Measurements from ENCODE around the gene LDHB.

LDHB gene

DNA sequence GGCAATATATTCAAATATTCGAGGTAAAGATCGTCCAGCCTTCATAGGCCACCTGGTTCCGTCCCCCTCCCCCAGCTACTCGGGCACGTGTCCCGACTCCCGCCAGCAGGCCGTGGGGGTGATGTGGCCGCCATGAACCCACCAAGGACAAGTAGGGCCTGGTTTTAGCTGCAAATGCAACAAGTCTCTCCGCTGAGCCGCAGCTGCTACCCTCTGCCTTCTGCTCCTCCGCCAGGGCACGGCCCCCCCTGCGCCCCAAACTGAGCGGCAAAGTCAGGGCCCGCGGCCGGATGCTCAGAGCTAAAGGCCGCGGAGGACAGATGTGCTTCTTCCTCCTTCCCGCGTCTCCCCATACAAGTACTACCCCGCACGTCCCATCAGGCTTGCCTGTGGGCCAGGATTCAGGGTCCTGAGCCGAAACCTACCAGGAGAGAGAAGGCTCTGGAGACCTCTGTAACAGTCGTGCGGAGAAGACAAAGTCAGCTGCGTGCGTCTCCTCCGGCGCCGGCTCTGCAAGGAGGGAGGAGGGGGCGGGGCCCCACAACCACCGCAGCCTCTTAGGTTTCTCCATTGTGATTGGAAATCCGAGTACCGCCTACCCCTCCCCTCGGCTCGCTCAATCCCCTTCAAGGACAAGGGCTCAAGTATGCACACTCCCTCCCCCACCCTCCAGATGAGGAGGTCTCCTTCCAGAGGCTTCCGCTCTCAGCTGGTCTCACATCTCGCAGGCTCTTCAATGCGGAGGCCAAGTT lies at the start of gene LDHB:
LDHB (minus strand) TSS at position 517 of the 752 bp plus-strand sequence. CDS start 3,171 bp downstream, outside the sequence.
- Histone ChIP-seq H3K9me3 (ENCODE audit: insufficient read depth, low read depth, low read length) (no peaks in the 10 kb centered on the region), H3K36me3 (ENCODE audit: insufficient read depth, low read depth, low read length) (peaks cover 43% of the 10 kb centered on the region), H3K4me3 (ENCODE audit: low read length) (peak within 1 kb of the TSS; percentile 96), H3K9ac (ENCODE audit: low read depth, low read length) (peak within 1 kb of the TSS; percentile 99), H3K27ac (ENCODE audit: low read length) (peak within 1 kb of the TSS; percentile 98), H3K4me1 (ENCODE audit: insufficient read depth, low read length) (peaks cover 13% of the 10 kb centered on the region; the same call in 1 of the 2 replicates), H3K27me3 (ENCODE audit: insufficient read depth, low read length) (no peaks in the 10 kb centered on the region)

- H3K36me3 ChIP-seq (ENCODE audit: insufficient read depth, low read depth, low read length): no peaks in the 10 kb centered on the region
- no peak overlapping the region for H3K4me3 ChIP-seq (ENCODE audit: low read length)
- no peak overlapping the region for H3K9ac ChIP-seq (ENCODE audit: low read depth, low read length)
- H3K4me1 ChIP-seq (ENCODE audit: insufficient read depth, low read length): no peaks in the 10 kb centered on the region
- no peaks in the 10 kb centered on the region for H3K27me3 ChIP-seq (ENCODE audit: insufficient read depth, low read length)
- no peaks in the 10 kb centered on the region for H3K9me3 ChIP-seq (ENCODE audit: insufficient read depth, low read depth, low read length)
- H3K27ac ChIP-seq (ENCODE audit: low read length): no peak overlapping the region
These were observed 47.2 kb upstream of the LDHB start for GRCh38 chr12:21704847-21705246.

DNA sequence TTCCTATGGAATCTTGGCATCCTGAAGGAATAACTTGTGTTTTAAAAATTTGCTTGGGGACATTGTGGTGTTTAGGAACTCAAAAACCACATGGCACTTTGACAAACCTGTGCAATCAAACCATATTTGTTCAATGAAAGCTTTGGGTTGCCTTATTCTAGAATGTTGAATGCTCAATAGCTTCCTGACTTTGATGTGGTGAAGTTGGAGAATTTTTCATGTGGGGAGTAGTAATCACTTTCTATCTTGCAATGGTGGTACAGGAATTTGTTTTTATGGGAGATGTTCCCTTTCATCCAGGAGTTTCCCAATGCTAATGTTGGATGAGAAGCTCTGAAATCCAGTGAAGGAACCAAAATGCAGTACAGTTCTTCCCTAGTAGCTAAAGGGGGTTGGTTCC lies 42.2 kb upstream of the LDHB start:
- Histone ChIP-seq H3K9me3 (ENCODE audit: insufficient read depth, low read depth, low read length) (no peaks in the 10 kb centered on the region), H3K4me1 (ENCODE audit: insufficient read depth, low read length) (no peaks in the 10 kb centered on the region), H3K9ac (ENCODE audit: low read depth, low read length) (no peak overlapping the region), H3K36me3 (ENCODE audit: insufficient read depth, low read depth, low read length) (no peaks in the 10 kb centered on the region), H3K4me3 (ENCODE audit: low read length) (no peak overlapping the region), H3K27ac (ENCODE audit: low read length) (no peak overlapping the region), H3K27me3 (ENCODE audit: insufficient read depth, low read length) (no peaks in the 10 kb centered on the region)

- Histone ChIP-seq H3K9me3 (ENCODE audit: insufficient read depth, low read depth, low read length) (no peaks in the 10 kb centered on the region), H3K4me3 (ENCODE audit: low read length) (no peak overlapping the region), H3K9ac (ENCODE audit: low read depth, low read length) (no peak overlapping the region), H3K27ac (ENCODE audit: low read length) (no peak overlapping the region), H3K4me1 (ENCODE audit: insufficient read depth, low read length) (no peaks in the 10 kb centered on the region), H3K27me3 (ENCODE audit: insufficient read depth, low read length) (no peaks in the 10 kb centered on the region), H3K36me3 (ENCODE audit: insufficient read depth, low read depth, low read length) (no peaks in the 10 kb centered on the region)
These were observed 40.4 kb upstream of the LDHB start for GRCh38 chr12:21697904-21698630.

GRCh38 chr12:21696625-21697024 lies 39.0 kb upstream of the LDHB start:
- H3K9me3 ChIP-seq (ENCODE audit: insufficient read depth, low read depth, low read length): no peaks in the 10 kb centered on the region
- H3K4me1 ChIP-seq (ENCODE audit: insufficient read depth, low read length): no peaks in the 10 kb centered on the region
- H3K27ac ChIP-seq (ENCODE audit: low read length): no peak overlapping the region
- H3K27me3 ChIP-seq (ENCODE audit: insufficient read depth, low read length): no peaks in the 10 kb centered on the region
- no peak overlapping the region for H3K4me3 ChIP-seq (ENCODE audit: low read length)
- H3K36me3 ChIP-seq (ENCODE audit: insufficient read depth, low read depth, low read length): no peaks in the 10 kb centered on the region
- H3K9ac ChIP-seq (ENCODE audit: low read depth, low read length): no peak overlapping the region

DNA sequence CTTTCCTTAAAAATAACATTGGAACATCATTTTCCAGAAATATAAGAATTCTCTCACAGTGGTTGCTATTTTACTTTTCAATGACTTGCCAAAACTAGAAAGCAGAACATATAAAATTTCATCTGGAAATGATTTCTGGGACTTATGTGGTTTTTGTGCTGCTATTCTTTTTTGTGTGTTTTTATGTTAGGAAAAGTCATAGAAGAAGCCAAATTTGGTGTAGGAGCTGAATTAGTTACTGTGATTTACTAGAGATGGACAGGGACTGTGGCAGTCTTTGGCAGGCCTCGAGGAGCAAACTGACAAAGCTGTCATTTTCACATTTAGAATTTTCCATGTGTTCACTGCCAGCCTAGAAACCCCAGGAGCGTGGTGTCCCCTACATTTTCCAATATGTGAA lies 38.3 kb upstream of the LDHB start:
- no peak overlapping the region for H3K27ac ChIP-seq (ENCODE audit: low read length)
- H3K36me3 ChIP-seq (ENCODE audit: insufficient read depth, low read depth, low read length): no peaks in the 10 kb centered on the region
- no peaks in the 10 kb centered on the region for H3K9me3 ChIP-seq (ENCODE audit: insufficient read depth, low read depth, low read length)
- no peaks in the 10 kb centered on the region for H3K4me1 ChIP-seq (ENCODE audit: insufficient read depth, low read length)
- no peaks in the 10 kb centered on the region for H3K27me3 ChIP-seq (ENCODE audit: insufficient read depth, low read length)
- no peak overlapping the region for H3K9ac ChIP-seq (ENCODE audit: low read depth, low read length)
- no peak overlapping the region for H3K4me3 ChIP-seq (ENCODE audit: low read length)

DNA sequence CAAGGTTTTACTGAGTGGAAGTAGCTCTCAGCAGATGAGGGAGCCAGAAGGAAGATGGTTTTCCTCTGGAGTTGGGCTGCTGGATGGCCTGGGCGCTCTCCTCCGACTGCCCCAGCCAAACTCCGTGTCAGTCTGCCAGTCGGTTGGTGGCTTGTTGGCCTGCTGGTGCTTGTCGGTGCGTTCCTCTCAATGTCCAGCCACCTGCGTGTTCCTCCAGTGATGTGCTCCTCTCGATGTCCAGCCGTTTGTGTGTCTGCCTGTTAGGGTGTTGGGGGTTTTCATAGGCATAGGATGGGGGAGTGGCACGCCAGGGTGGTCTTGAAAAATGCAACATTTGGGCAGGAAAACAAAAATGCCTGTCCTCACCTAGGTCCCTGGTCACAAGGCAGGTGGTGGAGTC lies 37.0 kb upstream of the LDHB start:
- Histone ChIP-seq H3K9ac (ENCODE audit: low read depth, low read length) (no peak overlapping the region), H3K9me3 (ENCODE audit: insufficient read depth, low read depth, low read length) (no peaks in the 10 kb centered on the region), H3K36me3 (ENCODE audit: insufficient read depth, low read depth, low read length) (no peaks in the 10 kb centered on the region), H3K4me3 (ENCODE audit: low read length) (no peak overlapping the region), H3K27ac (ENCODE audit: low read length) (no peak overlapping the region), H3K4me1 (ENCODE audit: insufficient read depth, low read length) (no peaks in the 10 kb centered on the region), H3K27me3 (ENCODE audit: insufficient read depth, low read length) (no peaks in the 10 kb centered on the region)

DNA sequence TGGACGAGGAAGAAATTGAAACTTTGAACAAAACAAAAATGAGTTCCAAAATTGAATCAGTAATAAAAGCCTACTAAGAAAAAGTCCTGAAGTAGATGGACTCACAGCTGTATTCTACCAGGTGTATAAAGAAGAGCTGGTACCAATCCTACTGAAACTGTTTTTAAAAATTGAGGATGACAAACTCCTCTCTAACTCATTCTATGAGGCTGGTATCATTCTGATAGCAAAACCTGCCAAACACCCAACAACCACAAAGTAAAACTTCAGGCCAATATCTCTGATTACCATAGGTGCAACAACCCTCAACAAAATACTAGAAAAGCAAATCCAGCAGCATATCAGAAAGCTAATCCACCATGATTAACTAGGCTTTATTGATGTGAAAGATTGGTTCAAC lies 33.9 kb upstream of the LDHB start:
- Histone ChIP-seq H3K4me3 (ENCODE audit: low read length) (no peak overlapping the region), H3K36me3 (ENCODE audit: insufficient read depth, low read depth, low read length) (no peaks in the 10 kb centered on the region), H3K9me3 (ENCODE audit: insufficient read depth, low read depth, low read length) (0 out of 2 replicates have a peak, but pooled peaks cover 7% of the 10 kb centered on the region), H3K9ac (ENCODE audit: low read depth, low read length) (no peak overlapping the region), H3K27ac (ENCODE audit: low read length) (no peak overlapping the region), H3K27me3 (ENCODE audit: insufficient read depth, low read length) (no peaks in the 10 kb centered on the region), H3K4me1 (ENCODE audit: insufficient read depth, low read length) (no peaks in the 10 kb centered on the region)

- Histone ChIP-seq H3K4me1 (ENCODE audit: insufficient read depth, low read length) (no peaks in the 10 kb centered on the region), H3K36me3 (ENCODE audit: insufficient read depth, low read depth, low read length) (no peaks in the 10 kb centered on the region), H3K27me3 (ENCODE audit: insufficient read depth, low read length) (no peaks in the 10 kb centered on the region)
These were observed 33.2 kb upstream of the LDHB start for GRCh38 chr12:21690704-21691368.

DNA sequence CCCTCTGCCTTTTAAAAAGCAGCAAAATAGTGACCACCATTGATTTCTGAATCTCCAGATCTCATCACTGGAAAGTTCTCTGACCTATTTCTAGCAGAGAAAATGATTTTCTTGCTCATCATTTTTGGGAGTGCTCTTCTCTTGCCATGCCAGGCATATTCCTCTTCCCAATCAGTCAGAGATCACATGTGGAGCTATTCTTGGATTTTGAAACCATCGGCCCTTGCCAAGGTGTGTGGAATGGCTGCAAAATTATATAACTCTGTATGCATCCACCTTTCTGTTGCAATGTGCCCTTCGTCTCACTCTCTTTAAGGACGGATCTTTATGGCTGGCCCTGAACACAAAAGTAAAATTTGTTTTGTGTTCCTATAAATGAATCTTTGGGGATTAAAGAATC lies 25.5 kb upstream of the LDHB start:
- H3K4me1 ChIP-seq (ENCODE audit: insufficient read depth, low read length): no peaks in the 10 kb centered on the region
- no peak overlapping the region for H3K27ac ChIP-seq (ENCODE audit: low read length)
- H3K4me3 ChIP-seq (ENCODE audit: low read length): no peak overlapping the region
- H3K9me3 ChIP-seq (ENCODE audit: insufficient read depth, low read depth, low read length): no peaks in the 10 kb centered on the region
- no peaks in the 10 kb centered on the region for H3K36me3 ChIP-seq (ENCODE audit: insufficient read depth, low read depth, low read length)
- H3K27me3 ChIP-seq (ENCODE audit: insufficient read depth, low read length): no peaks in the 10 kb centered on the region; the same call in 1 of the 2 replicates
- no peak overlapping the region for H3K9ac ChIP-seq (ENCODE audit: low read depth, low read length)

More at GRCh38 chr12:21690704-21691368, 33.2 kb upstream of the LDHB start:
- Histone ChIP-seq H3K4me3 (ENCODE audit: low read length) (no peak overlapping the region), H3K9me3 (ENCODE audit: insufficient read depth, low read depth, low read length) (0 out of 2 replicates have a peak, but pooled peaks cover 7% of the 10 kb centered on the region), H3K9ac (ENCODE audit: low read depth, low read length) (no peak overlapping the region), H3K27ac (ENCODE audit: low read length) (no peak overlapping the region)

DNA sequence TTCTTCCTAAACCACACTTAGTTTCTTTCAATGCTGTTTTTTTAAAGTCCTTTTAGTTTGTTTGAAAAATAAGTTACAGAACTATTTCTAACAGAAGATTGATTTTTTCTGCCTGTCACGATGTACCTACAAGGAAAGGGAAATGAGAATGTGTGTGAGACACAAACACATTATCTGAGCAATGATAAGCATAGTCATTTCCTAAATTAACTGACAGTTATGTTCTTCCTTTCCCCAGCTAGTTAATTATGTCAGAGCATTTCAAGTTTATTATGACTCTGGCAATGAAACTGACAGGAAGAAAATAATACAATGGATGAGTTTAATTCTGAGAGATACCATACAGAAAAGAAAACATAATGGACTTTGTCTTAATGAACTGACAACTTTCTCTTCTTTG lies 21.3 kb upstream of the LDHB start:
- no peak overlapping the region for H3K27ac ChIP-seq (ENCODE audit: low read length)

More for the DNA sequence above, 21.3 kb upstream of the LDHB start:
- H3K9me3 ChIP-seq (ENCODE audit: insufficient read depth, low read depth, low read length): no peaks in the 10 kb centered on the region
- no peaks in the 10 kb centered on the region for H3K36me3 ChIP-seq (ENCODE audit: insufficient read depth, low read depth, low read length)
- H3K9ac ChIP-seq (ENCODE audit: low read depth, low read length): no peak overlapping the region
- no peak overlapping the region for H3K4me3 ChIP-seq (ENCODE audit: low read length)
- H3K27me3 ChIP-seq (ENCODE audit: insufficient read depth, low read length): no peaks in the 10 kb centered on the region; the same call in 1 of the 2 replicates
- H3K4me1 ChIP-seq (ENCODE audit: insufficient read depth, low read length): no peaks in the 10 kb centered on the region
